PC-3 (cell line): Measurements from ENCODE around the gene SLC7A5.

Source experiments
- CTCF ChIP-seq: fragments of 300-600 bp; sonication (generic); conservative IDR thresholded peaks from 2 replicates; pipeline ENCODE4 v1.5.1; 2017; ENCODE audit warnings: antibody characterized with exemption, low read depth, mild to moderate bottlenecking, low read length
- EZH2 ChIP-seq: fragments of 300-600 bp; sonication (generic); IDR thresholded peaks from one replicate; pipeline ENCODE4 v1.6.1; 2017; ENCODE audit warnings: antibody characterized with exemption, mild to moderate bottlenecking, low read length; ENCODE audit not compliant: unreplicated experiment

DNA sequence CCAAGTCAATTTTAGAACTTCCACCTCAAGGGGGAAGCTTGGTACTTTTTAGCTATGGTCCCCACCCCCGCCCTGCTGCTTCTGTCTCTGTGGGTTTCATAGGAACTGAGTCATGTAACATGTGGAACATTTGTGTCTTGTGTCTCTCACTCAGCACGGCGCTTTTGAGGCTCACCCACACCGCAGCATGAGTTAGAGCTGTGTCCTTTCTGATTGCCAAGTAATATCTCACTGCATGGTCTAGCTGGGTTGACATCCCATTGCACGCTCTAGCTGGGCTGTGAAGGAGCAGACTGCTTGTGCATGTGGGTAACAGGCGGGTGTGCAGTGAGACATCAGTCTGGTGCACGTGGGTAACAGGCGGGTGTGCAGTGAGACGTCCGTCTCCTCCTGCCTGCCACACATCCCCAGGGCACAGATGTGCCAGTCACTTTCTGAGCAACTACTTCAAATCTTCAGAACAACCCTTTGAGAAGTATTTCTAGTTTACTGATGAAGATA lies 26.4 kb upstream of the SLC7A5 start:
- no peak for TF ChIP-seq CTCF
- no peak for TF ChIP-seq EZH2
